ENCODE results near the gene RNASE13. TPM values are rescaled to one million over a fixed set of nuclear protein-coding genes. Genes with fewer than 3 reads are reported as not detected.

The RNASE13 gene
- total RNA-seq, 4 donors from 2014 or later: not detected

Other genes with a start within 250 kb of the RNASE13 start
- 100 to 1,000 TPM in 3 of 4 donors, 10 to 100 TPM in 1; 96.7 to 296 (median 177) TPM for gene RNASE1, start 232.0 kb downstream of the RNASE13 start, total RNA-seq
- not detected for gene RNASE3, start 143.4 kb downstream of the RNASE13 start, total RNA-seq
- 1 to 10 TPM in 1 of 4 donors, not detected in 3; 2.7 TPM for gene RNASE2, start 79.3 kb downstream of the RNASE13 start, total RNA-seq
- gene METTL17, start 44.8 kb downstream of the RNASE13 start, total RNA-seq: 100 to 1,000 TPM in 2 of 4 donors, 10 to 100 TPM in 2; 74.8 to 124 (median 108) TPM
- gene SLC39A2, start 35.5 kb downstream of the RNASE13 start, total RNA-seq: 1 to 10 TPM in 1 of 4 donors, under 1 TPM in 1, not detected in 2; 0.82 to 1.4 TPM
- 100 to 1,000 TPM; 144 to 275 (median 192) TPM for gene NDRG2, start 9.7 kb downstream of the RNASE13 start, total RNA-seq
- not detected for gene TPPP2, start 4.6 kb downstream of the RNASE13 start, total RNA-seq
- gene RNASE7, start 7.6 kb upstream of the RNASE13 start, total RNA-seq: under 1 TPM in 1 of 4 donors, not detected in 3; 0.48 TPM
- gene RNASE8, start 23.0 kb upstream of the RNASE13 start, total RNA-seq: not detected
- gene ARHGEF40, start 35.5 kb upstream of the RNASE13 start, total RNA-seq: 100 to 1,000 TPM in 1 of 4 donors, 10 to 100 TPM in 3; 55.6 to 138 (median 62.2) TPM
- 100 to 1,000 TPM in 2 of 4 donors, 10 to 100 TPM in 2; 68.4 to 135 (median 94.5) TPM for gene ZNF219, start 63.8 kb upstream of the RNASE13 start, total RNA-seq
- gene TMEM253, start 66.3 kb upstream of the RNASE13 start, total RNA-seq: 10 to 100 TPM; 13.1 to 63.7 (median 41.9) TPM
- not detected for gene OR5AU1, start 121.3 kb upstream of the RNASE13 start, total RNA-seq
- 100 to 1,000 TPM; 192 to 343 (median 212) TPM for gene HNRNPC, start 234.6 kb upstream of the RNASE13 start, total RNA-seq
- under 1 TPM in 2 of 4 donors, not detected in 2; 0.27 to 0.48 TPM for gene RPGRIP1, start 245.3 kb upstream of the RNASE13 start, total RNA-seq